GM23338 (cell line): ENCODE results near the gene FYCO1. TPM values are rescaled to one million over a fixed set of nuclear protein-coding genes. Genes with fewer than 3 reads are reported as not detected.

Source experiments
- ATAC-seq: fragments of 200-7000 bp; cut with Tn5 transposase; 3 replicates; pipeline ENCODE4 v1.9.1; 2020
- DNase-seq: peaks from one replicate; pipeline ENCODE4 v3.0.0-alpha.2; 2015; ENCODE audit warnings: low spot score
- H2AFZ ChIP-seq: fragments of 200-600 bp; sonication (generic); 2 replicates; pipeline ENCODE4 v1.8.0; 2016; ENCODE audit warnings: antibody characterized with exemption, mild to moderate bottlenecking, moderate library complexity
- H3F3A ChIP-seq: fragments of 200-600 bp; sonication (generic); replicated peaks from 2 replicates; pipeline ENCODE4 v1.8.0; 2017; ENCODE audit warnings: antibody characterized with exemption, mixed run types, low read depth
- H3K27ac ChIP-seq: fragments of 200-600 bp; sonication (generic); 2 replicates; pipeline ENCODE4 v1.6.1; 2016; ENCODE audit warnings: low read depth
- H3K27me3 ChIP-seq: fragments of 200-600 bp; sonication (generic); 2 replicates; pipeline ENCODE4 v1.8.0; 2016; ENCODE audit warnings: mild to moderate bottlenecking, mixed run types, moderate library complexity; ENCODE audit not compliant: insufficient read depth
- H3K36me3 ChIP-seq: fragments of 200-600 bp; sonication (generic); 2 replicates; pipeline ENCODE4 v1.8.0; 2016; ENCODE audit warnings: mild to moderate bottlenecking; ENCODE audit not compliant: insufficient read depth
- H3K4me1 ChIP-seq: fragments of 200-600 bp; sonication (generic); 2 replicates; pipeline ENCODE4 v1.8.0; 2016; ENCODE audit warnings: mild to moderate bottlenecking, moderate library complexity; ENCODE audit not compliant: insufficient read depth
- H3K4me2 ChIP-seq: fragments of 200-600 bp; sonication (generic); 2 replicates; pipeline ENCODE4 v1.7.1; 2017; ENCODE audit warnings: mixed run types
- H3K4me3 ChIP-seq: fragments of 200-600 bp; sonication (generic); 2 replicates; pipeline ENCODE4 v1.6.1; 2016; ENCODE audit warnings: mixed run types
- H3K79me2 ChIP-seq: fragments of 200-600 bp; sonication (generic); replicated peaks from 2 replicates; pipeline ENCODE4 v1.8.0; 2017; ENCODE audit warnings: mild to moderate bottlenecking; ENCODE audit not compliant: insufficient read depth
- H3K9me2 ChIP-seq: fragments of 200-600 bp; sonication (generic); 2 replicates; pipeline ENCODE4 v1.8.0; 2017; ENCODE audit not compliant: insufficient read depth
- H4K20me1 ChIP-seq: fragments of 200-600 bp; sonication (generic); replicated peaks from 2 replicates; pipeline ENCODE4 v1.8.0; 2017; ENCODE audit warnings: mild to moderate bottlenecking; ENCODE audit not compliant: insufficient read depth
- H3K27ac Mint-ChIP-seq: 2 replicates; pipeline ENCODE4 v1.8.0; 2020; ENCODE audit warnings: inconsistent platforms, mild to moderate bottlenecking, moderate library complexity, mixed read lengths
- H3K27me3 Mint-ChIP-seq: 3 replicates; pipeline ENCODE4 v1.8.0; 2022; ENCODE audit warnings: low read depth, mild to moderate bottlenecking, moderate library complexity, mixed read lengths, inconsistent platforms; ENCODE audit not compliant: insufficient read depth, poor library complexity
- H3K36me3 Mint-ChIP-seq: 3 replicates; pipeline ENCODE4 v1.8.0; 2021; ENCODE audit warnings: low read depth, mild to moderate bottlenecking, inconsistent platforms, moderate library complexity, mixed read lengths
- H3K4me1 Mint-ChIP-seq: 3 replicates; pipeline ENCODE4 v1.8.0; 2020; ENCODE audit warnings: mild to moderate bottlenecking, inconsistent platforms, mixed read lengths
- H3K4me3 Mint-ChIP-seq: 3 replicates; pipeline ENCODE4 v1.8.0; 2021; ENCODE audit warnings: moderate library complexity, mild to moderate bottlenecking, inconsistent platforms, mixed read lengths
- H3K9me3 Mint-ChIP-seq: 3 replicates; pipeline ENCODE4 v1.8.0; 2020; ENCODE audit warnings: moderate library complexity, mild to moderate bottlenecking, inconsistent platforms, mixed read lengths
- CREB1 ChIP-seq: fragments of 250-450 bp; sonication (Bioruptor Pico); IDR thresholded peaks from 2 replicates; pipeline ENCODE4 v1.5.0; 2020; ENCODE audit warnings: low read depth, mild to moderate bottlenecking, moderate library complexity
- EZH2 ChIP-seq: fragments of 200-600 bp; sonication (generic); IDR thresholded peaks from one replicate; pipeline ENCODE4 v1.8.0; 2017; ENCODE audit warnings: antibody characterized with exemption, mild to moderate bottlenecking, low read depth; ENCODE audit not compliant: unreplicated experiment
- EZH2phosphoT487 ChIP-seq: fragments of 200-600 bp; sonication (generic); IDR thresholded peaks from one replicate; pipeline ENCODE4 v1.8.1; 2018; ENCODE audit warnings: antibody characterized with exemption; ENCODE audit not compliant: unreplicated experiment
- JUNB ChIP-seq: IDR thresholded peaks from one replicate; pipeline ENCODE4 v1.6.1; 2016; ENCODE audit warnings: antibody characterized with exemption; ENCODE audit not compliant: unreplicated experiment
- NANOG ChIP-seq: IDR thresholded peaks from 2 replicates; pipeline ENCODE4 v1.6.1; 2016; ENCODE audit warnings: antibody characterized with exemption, borderline replicate concordance
- POLR2AphosphoS5 ChIP-seq: IDR thresholded peaks from 2 replicates; pipeline ENCODE4 v1.6.1; 2016; ENCODE audit warnings: antibody characterized with exemption, low read depth
- STAT1 ChIP-seq: IDR thresholded peaks from one replicate; pipeline ENCODE4 v1.6.1; 2016; ENCODE audit warnings: antibody characterized with exemption; ENCODE audit not compliant: unreplicated experiment
- ZNF114 ChIP-seq: fragments of 250-450 bp; sonication (Bioruptor Pico); IDR thresholded peaks from 2 replicates; pipeline ENCODE4 v1.5.0; 2020; ENCODE audit warnings: mild to moderate bottlenecking, moderate library complexity
- ZNF331 ChIP-seq: fragments of 250-450 bp; sonication (Bioruptor Pico); IDR thresholded peaks from 2 replicates; pipeline ENCODE4 v1.5.0; 2020; ENCODE audit warnings: low read depth, mild to moderate bottlenecking, moderate library complexity
- polyA plus RNA-seq: library from polyadenylated mRNA; unstranded; fragments of >200 nt; fragmentation: Nextera tagmentation; extraction: Ambion mirVana; gene quantifications from 2 replicates; pipeline ENCODE4 v1.2.1, GENCODE V29; 2016
- total RNA-seq: library from RNA; depleted of rRNA; stranded (reverse); fragments of >200 nt; shearing (Covaris generic); gene quantifications from 2 replicates; pipeline ENCODE4 v1.2.3, GENCODE V29; 2014
- TF ChIP-seq, protein P1 (sequence below): IDR thresholded peaks from one replicate; pipeline ENCODE4 v1.6.1; 2018; ENCODE audit warnings: antibody characterized with exemption; ENCODE audit not compliant: unreplicated experiment
- TF ChIP-seq, protein P2 (sequence below): IDR thresholded peaks from 2 replicates; pipeline ENCODE4 v1.6.1; 2016; ENCODE audit warnings: antibody characterized with exemption
- TF ChIP-seq, protein P3 (sequence below): fragments of 250-450 bp; sonication (Bioruptor Pico); IDR thresholded peaks from 2 replicates; pipeline ENCODE4 v1.5.0; 2020; ENCODE audit warnings: mild to moderate bottlenecking, moderate library complexity
- TF ChIP-seq, protein P4 (sequence below), 2 experiments: fragments of 200-600 bp in 1 of 2; sonication (generic) in 1 of 2; conservative IDR thresholded peaks; 2 replicates each; pipeline versions ENCODE4 v1.5.1 to v1.6.1; 2016 to 2017; ENCODE audit warnings: antibody characterized with exemption in 2 of 2, low read depth in 2 of 2, mild to moderate bottlenecking in 2 of 2, moderate library complexity in 1 of 2

Gene FYCO1
- total and polyA plus RNA-seq, 2 experiments from 2014 or later = 4.5 to 17.2 TPM

DNA sequence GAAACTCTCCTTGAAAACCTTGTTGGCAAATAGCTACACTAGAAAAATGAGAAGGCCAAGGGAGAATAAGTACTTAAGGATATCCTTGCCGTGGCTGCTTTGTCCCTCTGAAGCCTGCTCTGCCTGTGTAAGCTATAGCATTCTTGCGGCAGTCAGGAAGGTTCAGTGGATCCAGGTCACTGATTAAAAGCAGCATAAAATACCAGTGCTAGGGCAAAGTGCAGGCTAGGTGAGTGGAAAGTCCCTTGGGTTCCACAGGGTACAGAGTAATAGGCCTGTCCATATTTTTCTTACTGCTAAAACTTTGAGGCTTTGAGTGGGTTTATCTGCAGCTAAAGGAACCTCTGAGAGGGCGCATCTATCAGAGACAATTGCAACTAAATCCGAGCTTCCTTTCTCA, 42.1 kb downstream of the FYCO1 start:
- H3K4me1 Mint-ChIP-seq = no peaks in the 10 kb centered on the region
- H3K36me3 ChIP-seq = peaks cover 44% of the 10 kb centered on the region
- DNase-seq = no peak

More for the DNA sequence above, 42.1 kb downstream of the FYCO1 start:
- H3K4me3 Mint-ChIP-seq = no peak overlapping the region
- H3K36me3 Mint-ChIP-seq = peaks cover 68% of the 10 kb centered on the region
- no peak for ATAC-seq
- H3K9me2 ChIP-seq = no peaks in the 10 kb centered on the region
- no peak overlapping the region for H3K27ac Mint-ChIP-seq
- H3K4me1 ChIP-seq = no peaks in the 10 kb centered on the region
- no peak overlapping the region for H3K27ac ChIP-seq
- no peaks in the 10 kb centered on the region for H3K79me2 ChIP-seq
- H3K4me3 ChIP-seq = no peak overlapping the region
- TF ChIP-seq ZNF331 (CRISPR knock-in tag) (no peak), NANOG (no peak), EZH2 (no peak), ZNF114 (no peak), POLR2AphosphoS5 (no peak), CREB1 (no peak), STAT1 (no peak), JUNB (no peak), EZH2phosphoT487 (no peak)
- TF ChIP-seq, protein P1, sequence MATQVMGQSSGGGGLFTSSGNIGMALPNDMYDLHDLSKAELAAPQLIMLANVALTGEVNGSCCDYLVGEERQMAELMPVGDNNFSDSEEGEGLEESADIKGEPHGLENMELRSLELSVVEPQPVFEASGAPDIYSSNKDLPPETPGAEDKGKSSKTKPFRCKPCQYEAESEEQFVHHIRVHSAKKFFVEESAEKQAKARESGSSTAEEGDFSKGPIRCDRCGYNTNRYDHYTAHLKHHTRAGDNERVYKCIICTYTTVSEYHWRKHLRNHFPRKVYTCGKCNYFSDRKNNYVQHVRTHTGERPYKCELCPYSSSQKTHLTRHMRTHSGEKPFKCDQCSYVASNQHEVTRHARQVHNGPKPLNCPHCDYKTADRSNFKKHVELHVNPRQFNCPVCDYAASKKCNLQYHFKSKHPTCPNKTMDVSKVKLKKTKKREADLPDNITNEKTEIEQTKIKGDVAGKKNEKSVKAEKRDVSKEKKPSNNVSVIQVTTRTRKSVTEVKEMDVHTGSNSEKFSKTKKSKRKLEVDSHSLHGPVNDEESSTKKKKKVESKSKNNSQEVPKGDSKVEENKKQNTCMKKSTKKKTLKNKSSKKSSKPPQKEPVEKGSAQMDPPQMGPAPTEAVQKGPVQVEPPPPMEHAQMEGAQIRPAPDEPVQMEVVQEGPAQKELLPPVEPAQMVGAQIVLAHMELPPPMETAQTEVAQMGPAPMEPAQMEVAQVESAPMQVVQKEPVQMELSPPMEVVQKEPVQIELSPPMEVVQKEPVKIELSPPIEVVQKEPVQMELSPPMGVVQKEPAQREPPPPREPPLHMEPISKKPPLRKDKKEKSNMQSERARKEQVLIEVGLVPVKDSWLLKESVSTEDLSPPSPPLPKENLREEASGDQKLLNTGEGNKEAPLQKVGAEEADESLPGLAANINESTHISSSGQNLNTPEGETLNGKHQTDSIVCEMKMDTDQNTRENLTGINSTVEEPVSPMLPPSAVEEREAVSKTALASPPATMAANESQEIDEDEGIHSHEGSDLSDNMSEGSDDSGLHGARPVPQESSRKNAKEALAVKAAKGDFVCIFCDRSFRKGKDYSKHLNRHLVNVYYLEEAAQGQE = no peak
- TF ChIP-seq, protein P2, sequence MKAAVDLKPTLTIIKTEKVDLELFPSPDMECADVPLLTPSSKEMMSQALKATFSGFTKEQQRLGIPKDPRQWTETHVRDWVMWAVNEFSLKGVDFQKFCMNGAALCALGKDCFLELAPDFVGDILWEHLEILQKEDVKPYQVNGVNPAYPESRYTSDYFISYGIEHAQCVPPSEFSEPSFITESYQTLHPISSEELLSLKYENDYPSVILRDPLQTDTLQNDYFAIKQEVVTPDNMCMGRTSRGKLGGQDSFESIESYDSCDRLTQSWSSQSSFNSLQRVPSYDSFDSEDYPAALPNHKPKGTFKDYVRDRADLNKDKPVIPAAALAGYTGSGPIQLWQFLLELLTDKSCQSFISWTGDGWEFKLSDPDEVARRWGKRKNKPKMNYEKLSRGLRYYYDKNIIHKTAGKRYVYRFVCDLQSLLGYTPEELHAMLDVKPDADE = no peak
- TF ChIP-seq, protein P3, sequence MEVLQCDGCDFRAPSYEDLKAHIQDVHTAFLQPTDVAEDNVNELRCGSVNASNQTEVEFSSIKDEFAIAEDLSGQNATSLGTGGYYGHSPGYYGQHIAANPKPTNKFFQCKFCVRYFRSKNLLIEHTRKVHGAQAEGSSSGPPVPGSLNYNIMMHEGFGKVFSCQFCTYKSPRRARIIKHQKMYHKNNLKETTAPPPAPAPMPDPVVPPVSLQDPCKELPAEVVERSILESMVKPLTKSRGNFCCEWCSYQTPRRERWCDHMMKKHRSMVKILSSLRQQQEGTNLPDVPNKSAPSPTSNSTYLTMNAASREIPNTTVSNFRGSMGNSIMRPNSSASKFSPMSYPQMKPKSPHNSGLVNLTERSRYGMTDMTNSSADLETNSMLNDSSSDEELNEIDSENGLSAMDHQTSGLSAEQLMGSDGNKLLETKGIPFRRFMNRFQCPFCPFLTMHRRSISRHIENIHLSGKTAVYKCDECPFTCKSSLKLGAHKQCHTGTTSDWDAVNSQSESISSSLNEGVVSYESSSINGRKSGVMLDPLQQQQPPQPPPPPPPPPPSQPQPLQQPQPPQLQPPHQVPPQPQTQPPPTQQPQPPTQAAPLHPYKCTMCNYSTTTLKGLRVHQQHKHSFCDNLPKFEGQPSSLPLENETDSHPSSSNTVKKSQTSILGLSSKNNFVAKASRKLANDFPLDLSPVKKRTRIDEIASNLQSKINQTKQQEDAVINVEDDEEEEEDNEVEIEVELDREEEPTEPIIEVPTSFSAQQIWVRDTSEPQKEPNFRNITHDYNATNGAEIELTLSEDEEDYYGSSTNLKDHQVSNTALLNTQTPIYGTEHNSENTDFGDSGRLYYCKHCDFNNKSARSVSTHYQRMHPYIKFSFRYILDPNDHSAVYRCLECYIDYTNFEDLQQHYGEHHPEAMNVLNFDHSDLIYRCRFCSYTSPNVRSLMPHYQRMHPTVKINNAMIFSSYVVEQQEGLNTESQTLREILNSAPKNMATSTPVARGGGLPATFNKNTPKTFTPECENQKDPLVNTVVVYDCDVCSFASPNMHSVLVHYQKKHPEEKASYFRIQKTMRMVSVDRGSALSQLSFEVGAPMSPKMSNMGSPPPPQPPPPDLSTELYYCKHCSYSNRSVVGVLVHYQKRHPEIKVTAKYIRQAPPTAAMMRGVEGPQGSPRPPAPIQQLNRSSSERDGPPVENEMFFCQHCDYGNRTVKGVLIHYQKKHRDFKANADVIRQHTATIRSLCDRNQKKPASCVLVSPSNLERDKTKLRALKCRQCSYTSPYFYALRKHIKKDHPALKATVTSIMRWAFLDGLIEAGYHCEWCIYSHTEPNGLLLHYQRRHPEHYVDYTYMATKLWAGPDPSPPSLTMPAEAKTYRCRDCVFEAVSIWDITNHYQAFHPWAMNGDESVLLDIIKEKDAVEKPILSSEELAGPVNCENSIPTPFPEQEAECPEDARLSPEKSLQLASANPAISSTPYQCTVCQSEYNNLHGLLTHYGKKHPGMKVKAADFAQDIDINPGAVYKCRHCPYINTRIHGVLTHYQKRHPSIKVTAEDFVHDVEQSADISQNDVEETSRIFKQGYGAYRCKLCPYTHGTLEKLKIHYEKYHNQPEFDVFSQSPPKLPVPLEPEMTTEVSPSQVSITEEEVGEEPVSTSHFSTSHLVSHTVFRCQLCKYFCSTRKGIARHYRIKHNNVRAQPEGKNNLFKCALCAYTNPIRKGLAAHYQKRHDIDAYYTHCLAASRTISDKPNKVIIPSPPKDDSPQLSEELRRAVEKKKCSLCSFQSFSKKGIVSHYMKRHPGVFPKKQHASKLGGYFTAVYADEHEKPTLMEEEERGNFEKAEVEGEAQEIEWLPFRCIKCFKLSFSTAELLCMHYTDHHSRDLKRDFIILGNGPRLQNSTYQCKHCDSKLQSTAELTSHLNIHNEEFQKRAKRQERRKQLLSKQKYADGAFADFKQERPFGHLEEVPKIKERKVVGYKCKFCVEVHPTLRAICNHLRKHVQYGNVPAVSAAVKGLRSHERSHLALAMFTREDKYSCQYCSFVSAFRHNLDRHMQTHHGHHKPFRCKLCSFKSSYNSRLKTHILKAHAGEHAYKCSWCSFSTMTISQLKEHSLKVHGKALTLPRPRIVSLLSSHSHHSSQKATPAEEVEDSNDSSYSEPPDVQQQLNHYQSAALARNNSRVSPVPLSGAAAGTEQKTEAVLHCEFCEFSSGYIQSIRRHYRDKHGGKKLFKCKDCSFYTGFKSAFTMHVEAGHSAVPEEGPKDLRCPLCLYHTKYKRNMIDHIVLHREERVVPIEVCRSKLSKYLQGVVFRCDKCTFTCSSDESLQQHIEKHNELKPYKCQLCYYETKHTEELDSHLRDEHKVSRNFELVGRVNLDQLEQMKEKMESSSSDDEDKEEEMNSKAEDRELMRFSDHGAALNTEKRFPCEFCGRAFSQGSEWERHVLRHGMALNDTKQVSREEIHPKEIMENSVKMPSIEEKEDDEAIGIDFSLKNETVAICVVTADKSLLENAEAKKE (CRISPR knock-in tag) = no peak
- TF ChIP-seq, protein P4, sequence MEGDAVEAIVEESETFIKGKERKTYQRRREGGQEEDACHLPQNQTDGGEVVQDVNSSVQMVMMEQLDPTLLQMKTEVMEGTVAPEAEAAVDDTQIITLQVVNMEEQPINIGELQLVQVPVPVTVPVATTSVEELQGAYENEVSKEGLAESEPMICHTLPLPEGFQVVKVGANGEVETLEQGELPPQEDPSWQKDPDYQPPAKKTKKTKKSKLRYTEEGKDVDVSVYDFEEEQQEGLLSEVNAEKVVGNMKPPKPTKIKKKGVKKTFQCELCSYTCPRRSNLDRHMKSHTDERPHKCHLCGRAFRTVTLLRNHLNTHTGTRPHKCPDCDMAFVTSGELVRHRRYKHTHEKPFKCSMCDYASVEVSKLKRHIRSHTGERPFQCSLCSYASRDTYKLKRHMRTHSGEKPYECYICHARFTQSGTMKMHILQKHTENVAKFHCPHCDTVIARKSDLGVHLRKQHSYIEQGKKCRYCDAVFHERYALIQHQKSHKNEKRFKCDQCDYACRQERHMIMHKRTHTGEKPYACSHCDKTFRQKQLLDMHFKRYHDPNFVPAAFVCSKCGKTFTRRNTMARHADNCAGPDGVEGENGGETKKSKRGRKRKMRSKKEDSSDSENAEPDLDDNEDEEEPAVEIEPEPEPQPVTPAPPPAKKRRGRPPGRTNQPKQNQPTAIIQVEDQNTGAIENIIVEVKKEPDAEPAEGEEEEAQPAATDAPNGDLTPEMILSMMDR (conservative IDR thresholded peaks at IDR 0.05; ENCODE audit: low read depth in 2 of 2) = no peak
- H3K9me3 Mint-ChIP-seq = no peaks in the 10 kb centered on the region
- H3K27me3 ChIP-seq = no peaks in the 10 kb centered on the region
- H4K20me1 ChIP-seq = no peaks in the 10 kb centered on the region
- H3F3A ChIP-seq = no peaks in the 10 kb centered on the region
- H3K4me2 ChIP-seq = no peak overlapping the region
- H2AFZ ChIP-seq = no peak overlapping the region
- peaks cover 3% of the 10 kb centered on the region for H3K27me3 Mint-ChIP-seq
